ENCODE results near the gene ACD.

DNA sequence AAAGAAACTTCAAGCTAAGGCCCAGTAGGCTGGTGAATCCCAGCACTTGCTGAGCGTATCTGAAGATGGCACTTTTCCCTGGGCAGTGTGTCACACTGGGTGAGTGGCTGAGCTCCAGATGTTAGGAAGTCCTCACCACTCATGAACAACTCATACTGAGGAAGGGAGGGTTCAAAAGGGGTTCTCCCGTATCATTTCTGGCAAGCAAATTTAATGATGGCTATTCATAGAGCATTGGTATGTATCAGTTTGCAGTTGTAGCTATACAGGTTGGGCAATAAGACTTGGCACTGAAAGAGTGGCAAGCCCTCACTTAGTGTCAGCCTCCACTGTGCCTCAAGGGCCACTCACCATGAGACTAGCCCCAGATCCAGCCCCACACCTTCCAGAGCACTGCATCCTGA is 48.3 kb upstream of the ACD start:
- TF ChIP-seq POLR2AphosphoS5 (IDR thresholded peaks at IDR 0.05): no peak
- TF ChIP-seq CTCF (IDR thresholded peaks at IDR 0.05 in 8 of 11, conservative IDR thresholded peaks at IDR 0.05 in 3 of 11): no peak

Measured in spleen (tissue), 7 donors.